ENCODE results near the gene NRG2.

Gene NRG2

GRCh38 chr5:140042643-140043507 lies at the start of gene NRG2:
TSS of gene NRG2 (minus strand) at chr5:140043299.
- peak; percentile 11 for DNase-seq

GRCh38 chr5:140090251-140090650 lies 47.2 kb upstream of the NRG2 start:
- DNase-seq: no peak

GRCh38 chr5:140084541-140084940 lies 41.4 kb upstream of the NRG2 start:
- no peak for DNase-seq

DNA sequence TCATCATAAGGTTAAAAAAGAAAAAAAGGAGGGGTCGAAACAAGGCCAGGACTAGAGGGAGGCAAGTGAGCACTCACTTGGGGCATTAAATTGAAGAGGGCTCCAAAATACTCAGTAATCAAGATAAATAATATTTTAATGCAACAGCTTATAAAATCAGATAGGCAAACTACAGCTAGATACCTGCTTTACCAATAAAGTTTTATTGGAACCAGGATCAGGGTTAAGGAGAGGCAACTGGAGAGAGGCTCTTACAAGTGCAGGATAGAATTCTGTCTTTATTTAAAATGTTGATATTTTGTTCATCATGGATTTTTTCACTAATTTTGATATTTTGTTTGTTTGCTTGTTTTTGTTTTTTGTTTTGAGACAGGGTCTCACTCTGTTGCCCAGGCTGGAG lies 40.6 kb upstream of the NRG2 start:
- no peak for DNase-seq

GRCh38 chr5:140083120-140083519 lies 40.0 kb upstream of the NRG2 start:
- DNase-seq: no peak

DNA sequence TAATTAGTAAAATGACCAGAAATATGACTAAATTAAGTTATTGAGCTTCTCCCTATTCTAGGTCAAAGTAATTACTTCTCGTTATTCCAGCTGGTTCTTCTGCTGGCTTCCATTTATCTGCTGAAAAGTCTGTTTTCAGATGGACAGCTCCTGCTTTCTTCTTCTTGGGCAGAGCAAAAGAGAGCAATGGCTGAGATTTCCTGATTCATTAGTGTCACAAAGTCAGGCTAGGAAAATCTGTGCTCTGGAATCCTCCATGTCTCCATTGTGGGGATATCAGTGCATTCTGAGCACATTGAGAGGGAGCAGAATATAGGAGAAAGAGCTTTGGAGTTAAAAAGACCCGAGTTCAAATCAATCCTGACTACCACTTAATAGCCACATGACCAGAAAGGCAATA lies 33.7 kb upstream of the NRG2 start:
- DNase-seq: no peak

DNA sequence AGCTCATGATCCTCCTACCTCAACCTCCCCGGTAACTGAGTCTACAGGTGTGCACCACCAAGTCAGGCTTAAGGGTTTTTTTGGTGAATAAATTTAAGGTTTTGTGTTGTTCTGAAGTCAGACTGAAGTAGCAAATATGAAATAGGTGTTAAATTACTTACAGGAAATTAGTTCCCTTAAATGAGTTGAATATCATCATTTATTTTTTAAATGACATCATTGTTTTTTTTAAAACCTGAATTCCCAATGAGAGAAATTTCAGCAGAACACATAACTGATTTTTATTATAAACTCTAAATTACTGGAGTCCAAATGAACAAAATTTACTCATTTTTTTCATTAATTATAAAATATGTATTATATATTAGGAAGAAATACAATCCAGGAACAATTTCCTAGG lies 33.0 kb upstream of the NRG2 start:
- no peak for DNase-seq

DNA sequence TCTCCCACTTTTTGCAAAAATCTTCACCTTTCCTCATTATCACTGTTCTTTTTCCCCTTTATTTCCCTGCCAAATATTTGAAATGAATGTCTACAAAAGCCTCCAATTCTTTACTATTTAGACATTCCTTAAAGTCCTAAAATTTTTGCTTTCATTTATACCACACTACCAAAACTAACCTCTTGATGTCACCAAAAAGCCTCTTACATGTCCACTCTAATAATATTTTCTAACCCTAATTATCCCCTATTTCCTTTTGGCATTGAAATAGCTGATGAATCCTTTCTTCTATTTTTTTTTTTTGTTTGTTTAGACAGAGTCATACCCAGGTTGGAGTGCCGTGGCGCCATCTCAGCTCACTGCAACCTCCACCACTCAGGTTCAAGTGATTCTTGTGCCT lies 32.3 kb upstream of the NRG2 start:
- no peak for DNase-seq

DNA sequence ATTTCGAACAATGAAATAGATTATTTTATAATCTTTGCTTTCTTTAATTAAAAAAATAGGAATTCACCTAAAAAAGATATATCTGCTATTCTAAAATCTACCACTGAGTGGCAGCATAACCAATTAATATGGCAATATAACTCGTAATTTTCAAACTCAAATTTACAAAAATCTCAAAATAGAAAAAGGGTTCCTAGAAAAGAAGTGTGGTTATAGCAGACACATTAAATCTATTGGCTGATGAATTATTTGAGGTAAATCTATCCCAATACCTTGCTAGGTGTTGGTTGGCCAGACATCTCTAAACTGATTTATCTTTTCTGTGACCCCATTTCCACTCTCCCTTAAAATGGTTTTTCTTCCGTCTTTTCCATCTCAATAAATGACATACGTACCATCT lies 30.2 kb upstream of the NRG2 start:
- DNase-seq: no peak

GRCh38 chr5:140072812-140073211 lies 29.7 kb upstream of the NRG2 start:
- DNase-seq: no peak

- no peak for DNase-seq
These were observed 17.7 kb upstream of the NRG2 start for GRCh38 chr5:140060816-140061215.

DNA sequence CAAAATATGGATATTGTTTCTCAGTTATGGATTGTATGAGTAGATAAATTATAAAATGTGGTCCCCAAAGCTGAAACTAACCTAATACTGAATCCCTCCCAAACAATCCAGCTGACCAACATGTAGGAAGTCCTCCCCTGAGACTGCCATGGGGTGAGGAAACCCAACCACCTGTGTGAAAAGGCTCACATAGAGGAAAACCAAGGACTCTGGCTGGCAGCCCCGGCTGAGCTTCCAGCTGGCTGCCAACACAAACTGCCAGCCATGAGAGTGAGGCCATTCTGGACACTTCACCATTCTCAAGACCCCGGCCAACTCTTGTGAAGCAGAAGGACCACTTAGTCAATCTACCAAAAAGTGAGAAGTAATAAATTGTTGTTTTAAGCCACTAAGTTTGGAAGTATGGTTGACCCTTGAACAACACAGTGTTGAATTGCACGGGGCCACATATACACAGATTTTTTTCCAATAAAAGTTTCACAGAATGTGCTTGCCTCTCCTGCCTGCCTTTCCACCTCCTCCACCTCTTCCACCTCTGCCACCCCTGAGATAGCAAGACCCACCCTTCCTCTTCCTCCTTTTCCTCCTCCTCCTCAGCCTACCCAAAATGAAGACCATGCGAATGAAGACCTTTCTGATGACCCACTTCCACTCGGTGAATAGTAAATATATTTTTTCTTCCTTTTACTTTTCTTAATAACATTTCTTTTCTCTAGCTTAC lies 15.3 kb upstream of the NRG2 start:
- no peak for DNase-seq

DNA sequence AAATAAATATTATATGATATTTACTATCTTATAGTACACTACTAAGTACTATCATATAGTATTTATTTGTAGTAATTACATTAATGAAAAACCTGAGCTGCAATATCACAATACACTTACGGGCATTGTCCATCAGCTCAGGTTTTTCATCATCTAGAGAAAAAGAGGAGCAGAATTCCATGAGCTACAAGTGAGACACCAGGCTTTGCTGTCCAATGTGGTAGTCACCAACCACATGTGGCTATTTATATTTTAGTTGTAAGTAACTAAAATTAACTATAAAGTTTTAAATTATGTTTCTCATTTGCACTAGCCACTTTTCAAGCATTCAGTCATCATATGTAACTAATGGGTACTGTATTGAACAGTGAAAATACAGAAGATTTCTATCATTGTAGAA lies 13.8 kb upstream of the NRG2 start:
- DNase-seq: no peak

GRCh38 chr5:140055152-140055551 lies 12.1 kb upstream of the NRG2 start:
- DNase-seq: no peak

DNA sequence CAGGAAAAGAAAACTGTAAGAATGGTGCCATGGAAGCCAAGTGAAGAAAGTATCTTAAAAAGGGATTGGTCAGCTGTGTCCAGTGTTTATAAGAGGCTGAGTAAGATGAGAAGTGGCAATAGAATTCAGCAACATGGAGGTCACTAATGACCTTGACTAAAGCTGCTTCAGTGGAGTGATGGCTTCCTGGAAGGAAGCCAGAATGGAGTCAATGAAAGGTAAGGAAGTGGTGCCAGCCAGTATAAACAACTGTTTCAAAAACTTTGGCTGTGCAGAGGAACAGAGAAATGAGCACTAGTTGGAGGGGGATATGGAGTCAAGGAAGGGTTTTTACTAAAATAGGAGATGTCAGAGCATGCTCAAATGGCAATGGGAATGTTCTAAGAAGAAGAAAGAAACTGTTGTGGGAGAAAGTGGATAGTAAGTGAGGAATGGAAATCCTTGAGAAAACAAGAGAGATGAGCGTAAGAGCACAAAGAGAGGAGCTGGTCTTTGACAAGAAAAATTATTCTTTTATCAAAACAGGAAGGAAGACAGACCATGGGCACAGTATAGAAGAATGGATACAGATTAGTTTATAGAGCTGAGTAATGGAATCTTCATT lies 11.1 kb upstream of the NRG2 start:
- DNase-seq: no peak

- DNase-seq: no peak
These were observed 8.9 kb upstream of the NRG2 start for GRCh38 chr5:140051950-140052349.

GRCh38 chr5:140049713-140050112 lies 6.6 kb upstream of the NRG2 start:
- DNase-seq: no peak

DNA sequence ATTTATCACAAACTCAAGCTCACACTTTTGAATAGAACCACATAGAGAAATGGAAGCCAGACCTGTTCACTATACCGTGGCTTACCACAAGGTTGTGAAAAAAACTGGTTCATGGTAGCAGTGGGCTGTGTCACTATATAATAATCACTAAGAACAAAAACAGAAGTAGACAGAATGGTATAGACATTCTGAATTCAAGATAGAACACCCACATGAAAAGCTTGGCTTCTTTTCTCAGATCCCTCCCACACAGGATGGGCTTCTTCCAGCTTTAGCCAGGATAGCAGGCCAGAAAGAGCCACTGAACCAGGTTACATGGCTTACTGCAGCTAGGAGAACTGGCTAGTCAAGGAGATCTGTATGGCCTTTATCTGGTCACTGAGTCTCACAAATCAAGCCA lies 6.1 kb upstream of the NRG2 start:
- no peak for DNase-seq

DNA sequence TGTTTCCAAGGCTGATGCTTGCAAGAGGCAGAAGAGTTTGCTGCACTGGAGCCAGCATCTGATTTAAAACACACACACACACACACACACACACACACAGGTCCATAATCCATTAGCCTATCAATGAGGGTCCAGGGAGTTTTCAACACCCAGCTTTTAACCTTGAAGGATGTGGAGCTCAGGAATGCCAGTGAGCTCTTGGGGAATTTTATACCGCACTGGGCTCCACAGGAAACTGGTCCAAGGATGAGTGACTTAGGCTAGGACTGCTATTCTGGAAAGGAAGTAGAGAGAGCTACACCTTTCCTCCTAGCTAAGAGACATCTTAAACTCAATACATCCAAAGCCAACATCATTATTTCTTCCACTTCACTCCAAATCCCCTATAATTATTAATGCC lies 942 bp upstream of the NRG2 start:
- no peak for DNase-seq

GRCh38 chr5:140043508-140043872 lies 391 bp upstream of the NRG2 start:
- no peak for DNase-seq

GRCh38 chr5:140042393-140042642 lies 781 bp downstream of the NRG2 start:
- DNase-seq: no peak

GRCh38 chr5:140041492-140042392 lies 1.4 kb downstream of the NRG2 start:
- DNase-seq: no peak

GRCh38 chr5:140041099-140041491 lies 2.0 kb downstream of the NRG2 start:
- DNase-seq: no peak
